ENCODE data around the gene HPN.
"Not testable (repeated sequence)": the region's sequence is repeated elsewhere in the genome, so short reads cannot be mapped to it uniquely, and the experiment has no call there.

The HPN gene

GRCh38 chr19:35041548-35042055 lies at the start of gene HPN:
Gene HPN (plus strand): TSS chr19:35041721. CDS start chr19:35042507, 786 bp downstream.
- Histone ChIP-seq H2AFZ (ENCODE audit: low read length) (no peak within 1 kb of the TSS), H3K27ac (ENCODE audit: low read depth, low read length, poor library complexity, severe bottlenecking) (no peak within 1 kb of the TSS), H4K20me1 (ENCODE audit: insufficient read depth, low read length) (no peaks in the 10 kb centered on the region), H3K79me2 (ENCODE audit: insufficient read depth, low read length) (no peaks in the 10 kb centered on the region), H3K9ac (ENCODE audit: low read length) (no peak within 1 kb of the TSS), H3K9me2 (ENCODE audit: low read depth, low read length) (no peaks in the 10 kb centered on the region), H3K4me3 (ENCODE audit: low read depth, low read length, poor library complexity, severe bottlenecking) (no peak within 1 kb of the TSS), H3K27me3 (ENCODE audit: insufficient read depth, low read length) (no peaks in the 10 kb centered on the region; the same call in 1 of the 2 replicates), H3K4me2 (ENCODE audit: low read length) (no peak within 1 kb of the TSS), H3F3A (ENCODE audit: insufficient read depth, low read length) (no peaks in the 10 kb centered on the region), H3K36me3 (ENCODE audit: insufficient read depth, low read length) (no peaks in the 10 kb centered on the region), H3K9me3 (ENCODE audit: low read length) (no peaks in the 10 kb centered on the region), H3K4me1 (ENCODE audit: insufficient read depth, low read length, severe bottlenecking) (peaks cover 5% of the 10 kb centered on the region)
- no peak for TF ChIP-seq EZH2 (IDR thresholded peaks at IDR 0.05; ENCODE audit: borderline replicate concordance, low read length)
- no peak for TF ChIP-seq CTCF (IDR thresholded peaks at IDR 0.05; ENCODE audit: low read length)

- not testable (repeated sequence) for H3F3A ChIP-seq (ENCODE audit: insufficient read depth, low read length); H3K27ac ChIP-seq (ENCODE audit: low read depth, low read length, poor library complexity, severe bottlenecking); H3K4me2 ChIP-seq (ENCODE audit: low read length); H3K9ac ChIP-seq (ENCODE audit: low read length); H3K79me2 ChIP-seq (ENCODE audit: insufficient read depth, low read length); H3K4me3 ChIP-seq (ENCODE audit: low read depth, low read length, poor library complexity, severe bottlenecking); H3K9me2 ChIP-seq (ENCODE audit: low read depth, low read length); H3K9me3 ChIP-seq (ENCODE audit: low read length); H2AFZ ChIP-seq (ENCODE audit: low read length); H4K20me1 ChIP-seq (ENCODE audit: insufficient read depth, low read length); H3K4me1 ChIP-seq (ENCODE audit: insufficient read depth, low read length, severe bottlenecking); H3K36me3 ChIP-seq (ENCODE audit: insufficient read depth, low read length)
- H3K27me3 ChIP-seq (ENCODE audit: insufficient read depth, low read length): peaks cover 29% of the 10 kb centered on the region
Measured at GRCh38 chr19:34992582-34992981, 48.9 kb upstream of the HPN start.

- no peak for TF ChIP-seq EZH2 (IDR thresholded peaks at IDR 0.05; ENCODE audit: borderline replicate concordance, low read length)
- no peak for TF ChIP-seq CTCF (IDR thresholded peaks at IDR 0.05; ENCODE audit: low read length)
Measured at GRCh38 chr19:34994286-34994642, 47.3 kb upstream of the HPN start.

More at GRCh38 chr19:34994286-34994642, 47.3 kb upstream of the HPN start:
- no peaks in the 10 kb centered on the region for H3K9me3 ChIP-seq (ENCODE audit: low read length)
- no peaks in the 10 kb centered on the region for H3K79me2 ChIP-seq (ENCODE audit: insufficient read depth, low read length)
- H3K4me1 ChIP-seq (ENCODE audit: insufficient read depth, low read length, severe bottlenecking): peaks cover 17% of the 10 kb centered on the region
- H3K27ac ChIP-seq (ENCODE audit: low read depth, low read length, poor library complexity, severe bottlenecking): no peak overlapping the region
- no peaks in the 10 kb centered on the region for H4K20me1 ChIP-seq (ENCODE audit: insufficient read depth, low read length)
- H3F3A ChIP-seq (ENCODE audit: insufficient read depth, low read length): no peaks in the 10 kb centered on the region
- no peak overlapping the region for H3K9ac ChIP-seq (ENCODE audit: low read length)
- no peaks in the 10 kb centered on the region for H3K9me2 ChIP-seq (ENCODE audit: low read depth, low read length)
- H2AFZ ChIP-seq (ENCODE audit: low read length): no peak overlapping the region
- H3K4me2 ChIP-seq (ENCODE audit: low read length): no peak overlapping the region
- H3K36me3 ChIP-seq (ENCODE audit: insufficient read depth, low read length): no peaks in the 10 kb centered on the region
- peaks cover 24% of the 10 kb centered on the region for H3K27me3 ChIP-seq (ENCODE audit: insufficient read depth, low read length)
- H3K4me3 ChIP-seq (ENCODE audit: low read depth, low read length, poor library complexity, severe bottlenecking): no peak overlapping the region
